Activated B cell treated with CpG ODN at 0.5 μM for 24 hours (primary cell): Measurements from ENCODE around the gene HP1BP3. TPM values are rescaled to one million over a fixed set of nuclear protein-coding genes. Genes with fewer than 3 reads are reported as not detected.

Experiments used
- ATAC-seq: fragments of 200-7000 bp; cut with Tn5 transposase; one replicate; pipeline ENCODE4 v1.10.0; 2021; ENCODE audit warnings: low read depth, mild to moderate bottlenecking, moderate library complexity
- CTCF ChIA-PET: fragments of 350-600 bp; sonication (Branson Sonifier 250); formaldehyde crosslinking; loops from one replicate; lab custom pipeline; 2021; ENCODE audit warnings: antibody characterized with exemption; lab: Charles Lee
- POLR2A ChIA-PET: fragments of 350-600 bp; sonication (Branson Sonifier 250); formaldehyde crosslinking; loops from one replicate; lab custom pipeline; 2021; ENCODE audit warnings: antibody characterized with exemption; lab: Charles Lee
- DNase-seq: peaks from one replicate; pipeline ENCODE4 v3.0.0; 2022
- H3K27ac Mint-ChIP-seq: one replicate; pipeline ENCODE4 v1.8.0; 2020; ENCODE audit warnings: mixed read lengths
- H3K27me3 Mint-ChIP-seq: one replicate; pipeline ENCODE4 v1.8.0; 2021; ENCODE audit warnings: mixed read lengths
- H3K36me3 Mint-ChIP-seq: one replicate; pipeline ENCODE4 v1.8.0; 2021; ENCODE audit warnings: low read depth, mixed read lengths
- H3K4me1 Mint-ChIP-seq: one replicate; pipeline ENCODE4 v1.8.0; 2021; ENCODE audit warnings: mixed read lengths
- H3K4me3 Mint-ChIP-seq: one replicate; pipeline ENCODE4 v1.8.0; 2020; ENCODE audit warnings: mild to moderate bottlenecking, mixed read lengths
- H3K9me3 Mint-ChIP-seq: one replicate; pipeline ENCODE4 v1.8.0; 2020; ENCODE audit warnings: mixed read lengths
- CTCF ChIP-seq: fragments of 200-600 bp; IDR thresholded peaks from one replicate; pipeline ENCODE4 v1.8.0; 2022; ENCODE audit warnings: antibody characterized with exemption, mild to moderate bottlenecking
- intact Hi-C: fragments of 100-400 bp; cut with micrococcal nuclease; formaldehyde crosslinking; loops from one replicate; pipeline ENCODE4 v1.15.1; 2024
- total RNA-seq: library from RNA; stranded (reverse); gene quantifications from 2 replicates; pipeline ENCODE4 v1.2.3, GENCODE V29; 2022

HP1BP3 gene
- total RNA-seq, 1 donor from 2014 or later = 183 TPM

DNA sequence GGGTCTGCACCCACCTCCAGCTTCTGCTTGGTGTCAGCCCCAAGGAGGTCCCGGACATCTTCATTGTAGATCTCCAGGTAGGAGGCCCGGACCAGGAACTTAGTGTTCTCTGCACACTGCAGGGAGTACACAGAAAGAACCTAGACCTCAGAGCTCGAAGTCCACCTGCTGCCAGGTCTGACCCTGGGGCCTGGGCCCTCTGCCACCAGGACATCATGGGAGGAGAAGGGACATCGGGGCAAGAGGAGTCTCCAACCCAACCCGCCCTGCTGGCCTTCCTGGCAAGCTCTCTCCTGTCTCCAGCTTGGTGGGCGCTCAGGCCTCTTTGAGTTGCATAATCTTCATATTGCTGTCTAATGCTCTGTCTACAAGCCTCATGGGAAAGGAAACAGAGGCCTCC lies 73.7 kb downstream of the HP1BP3 start:
- intact Hi-C loops = no loop called here
- Mint-ChIP-seq H3K9me3 (no peaks in the 10 kb centered on the region), H3K36me3 (no peaks in the 10 kb centered on the region), H3K27ac (no peak overlapping the region), H3K4me1 (peaks cover 9% of the 10 kb centered on the region), H3K27me3 (peaks cover 16% of the 10 kb centered on the region), H3K4me3 (no peak overlapping the region)
- no peak for ATAC-seq
- ChIA-PET POLR2A (no interaction called here), CTCF (interaction anchor here (0.8 kb wide), 1 partner anchor 17 kb away, joined by 3 read pairs; no protein-coding TSS in a partner anchor)
- no peak for DNase-seq
- TF ChIP-seq CTCF = no peak

- CTCF ChIA-PET = no interaction called here
- POLR2A ChIA-PET = interaction anchor here (0.9 kb wide), 1 partner anchor 22 kb away, joined by 6 read pairs; no protein-coding TSS in a partner anchor
- H3K27me3 Mint-ChIP-seq = peaks cover 16% of the 10 kb centered on the region
- H3K36me3 Mint-ChIP-seq = no peaks in the 10 kb centered on the region
- ATAC-seq (no peak), DNase-seq (no peak)
- no peaks in the 10 kb centered on the region for H3K9me3 Mint-ChIP-seq
- H3K27ac Mint-ChIP-seq = no peak overlapping the region
- intact Hi-C loops = no loop called here
- no peak overlapping the region for H3K4me3 Mint-ChIP-seq
- H3K4me1 Mint-ChIP-seq = peaks cover 4% of the 10 kb centered on the region
- TF ChIP-seq CTCF = no peak
Observed at GRCh38 chr1:20712215-20712577, 74.9 kb downstream of the HP1BP3 start.

- ChIA-PET POLR2A (interaction anchor here (0.9 kb wide), 1 partner anchor 23 kb away, joined by 6 read pairs; no protein-coding TSS in a partner anchor), CTCF (no interaction called here)
- H3K9me3 Mint-ChIP-seq = no peaks in the 10 kb centered on the region
- H3K27ac Mint-ChIP-seq = no peak overlapping the region
- intact Hi-C loops = no loop called here
- H3K36me3 Mint-ChIP-seq = no peaks in the 10 kb centered on the region
- H3K4me1 Mint-ChIP-seq = peaks cover 2% of the 10 kb centered on the region
- ATAC-seq = no peak
- peaks cover 12% of the 10 kb centered on the region for H3K27me3 Mint-ChIP-seq
- H3K4me3 Mint-ChIP-seq = no peak overlapping the region
- TF ChIP-seq CTCF = no peak
- DNase-seq = no peak
Observed at GRCh38 chr1:20711285-20712214, 75.6 kb downstream of the HP1BP3 start.

DNA sequence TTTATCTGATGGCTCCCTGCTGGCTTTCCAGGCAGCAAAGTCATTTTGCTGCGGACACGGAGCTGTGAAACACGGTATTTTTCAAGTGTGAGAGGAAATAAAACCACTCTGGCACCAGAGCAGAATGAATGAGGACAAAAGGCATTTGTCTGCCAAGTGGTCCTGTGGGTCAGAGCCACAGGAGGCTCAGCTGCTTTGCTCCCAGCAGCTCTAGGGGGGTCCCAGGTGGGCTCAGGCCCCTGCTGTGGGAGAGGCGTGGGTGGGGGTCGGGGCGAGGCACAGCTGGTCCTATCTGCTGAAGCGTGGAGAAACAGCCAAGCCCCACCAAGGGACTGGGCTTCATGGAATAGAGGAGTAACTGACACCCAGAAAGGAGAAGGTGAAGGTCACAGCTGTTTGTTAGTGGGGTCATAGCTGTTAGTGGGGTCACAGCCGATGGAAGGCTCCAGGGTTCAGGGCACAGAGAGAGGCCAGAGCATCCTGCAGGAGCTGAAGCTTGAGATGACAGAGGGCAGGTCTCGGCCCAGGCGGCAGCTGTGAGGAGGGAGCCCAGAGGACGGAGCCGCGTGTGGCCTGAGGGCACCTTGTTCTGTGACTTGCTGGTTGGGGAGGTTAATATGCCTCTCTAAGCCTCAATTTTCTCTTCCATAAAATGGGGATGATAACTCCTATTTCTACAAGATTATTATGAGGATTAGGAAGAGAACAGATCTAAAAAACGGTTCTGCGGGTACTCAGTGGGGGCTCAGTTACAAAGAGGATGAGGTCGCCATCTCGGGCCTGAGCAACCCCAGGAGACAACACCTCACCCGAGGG lies 76.4 kb downstream of the HP1BP3 start:
- ATAC-seq (no peak), DNase-seq (no peak)
- ChIA-PET CTCF (no interaction called here), POLR2A (no interaction called here)
- H3K27ac Mint-ChIP-seq = no peak overlapping the region
- intact Hi-C loops = no loop called here
- H3K36me3 Mint-ChIP-seq = no peaks in the 10 kb centered on the region
- H3K9me3 Mint-ChIP-seq = no peaks in the 10 kb centered on the region
- H3K4me1 Mint-ChIP-seq = no peaks in the 10 kb centered on the region
- no peak for TF ChIP-seq CTCF
- peaks cover 5% of the 10 kb centered on the region for H3K27me3 Mint-ChIP-seq
- H3K4me3 Mint-ChIP-seq = no peak overlapping the region

GRCh38 chr1:20709868-20710267 lies 77.2 kb downstream of the HP1BP3 start:
- no peak overlapping the region for H3K4me3 Mint-ChIP-seq
- H3K4me1 Mint-ChIP-seq = no peaks in the 10 kb centered on the region
- intact Hi-C loops = no loop called here
- DNase-seq (no peak), ATAC-seq (no peak)
- ChIA-PET POLR2A (no interaction called here), CTCF (no interaction called here)
- H3K27me3 Mint-ChIP-seq = no peaks in the 10 kb centered on the region
- no peaks in the 10 kb centered on the region for H3K9me3 Mint-ChIP-seq
- no peak overlapping the region for H3K27ac Mint-ChIP-seq
- no peak for TF ChIP-seq CTCF
- no peaks in the 10 kb centered on the region for H3K36me3 Mint-ChIP-seq
